ENCODE measurements around the gene SCN10A.

Gene SCN10A

DNA sequence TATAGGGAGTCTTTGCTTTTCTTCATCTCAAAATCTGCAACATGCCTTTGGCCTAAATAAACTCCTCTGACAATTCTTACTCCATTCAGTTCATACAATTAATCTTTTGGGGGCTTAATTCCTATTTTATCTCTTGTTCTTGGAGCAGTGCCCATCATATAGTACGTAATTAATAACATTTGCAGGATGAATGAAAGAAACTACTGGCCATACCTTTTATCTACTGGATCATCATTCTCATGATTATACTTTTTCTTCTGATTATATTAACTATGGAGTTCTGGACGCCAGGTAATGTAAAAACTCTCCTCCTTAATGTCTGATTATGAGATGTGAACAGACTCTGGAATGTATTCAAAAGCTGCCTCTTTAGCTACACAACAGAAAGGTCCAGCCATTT, 120.0 kb downstream of the SCN10A start:
- Histone ChIP-seq H3K4me3 (ENCODE audit: low read depth, low read length) (no peak overlapping the region), H3K4me1 (ENCODE audit: control insufficient read depth, insufficient read depth, low read length) (no peaks in the 10 kb centered on the region), H3K36me3 (ENCODE audit: control insufficient read depth, insufficient read depth, low read length) (no peaks in the 10 kb centered on the region), H3K9me3 (ENCODE audit: control insufficient read depth, insufficient read depth, low read depth, low read length) (no peaks in the 10 kb centered on the region), H3K9ac (ENCODE audit: low read length) (no peak overlapping the region), H3K27ac (ENCODE audit: low read depth, low read length) (no peak overlapping the region), H3K27me3 (ENCODE audit: control insufficient read depth, insufficient read depth, low read length) (no peaks in the 10 kb centered on the region; the same call in 1 of the 2 replicates)

- Histone ChIP-seq H3K36me3 (ENCODE audit: control insufficient read depth, insufficient read depth, low read length) (no peaks in the 10 kb centered on the region), H3K9ac (ENCODE audit: low read length) (no peak overlapping the region), H3K4me3 (ENCODE audit: low read depth, low read length) (no peak overlapping the region), H3K27me3 (ENCODE audit: control insufficient read depth, insufficient read depth, low read length) (no peaks in the 10 kb centered on the region; the same call in 1 of the 2 replicates), H3K4me1 (ENCODE audit: control insufficient read depth, insufficient read depth, low read length) (no peaks in the 10 kb centered on the region), H3K9me3 (ENCODE audit: control insufficient read depth, insufficient read depth, low read depth, low read length) (no peaks in the 10 kb centered on the region), H3K27ac (ENCODE audit: low read depth, low read length) (no peak overlapping the region)
Observed at GRCh38 chr3:38690185-38690584, 125.8 kb downstream of the SCN10A start.

- no peak overlapping the region for H3K4me3 ChIP-seq (ENCODE audit: low read depth, low read length)
- H3K9ac ChIP-seq (ENCODE audit: low read length) = no peak overlapping the region
- H3K27me3 ChIP-seq (ENCODE audit: control insufficient read depth, insufficient read depth, low read length) = no peaks in the 10 kb centered on the region; the same call in 1 of the 2 replicates
- no peak overlapping the region for H3K27ac ChIP-seq (ENCODE audit: low read depth, low read length)
- H3K9me3 ChIP-seq (ENCODE audit: control insufficient read depth, insufficient read depth, low read depth, low read length) = no peaks in the 10 kb centered on the region
- no peaks in the 10 kb centered on the region for H3K36me3 ChIP-seq (ENCODE audit: control insufficient read depth, insufficient read depth, low read length)
- H3K4me1 ChIP-seq (ENCODE audit: control insufficient read depth, insufficient read depth, low read length) = no peaks in the 10 kb centered on the region
Observed at GRCh38 chr3:38689774-38690173, 126.2 kb downstream of the SCN10A start.

GRCh38 chr3:38689346-38689745, 126.7 kb downstream of the SCN10A start:
- Histone ChIP-seq H3K4me3 (ENCODE audit: low read depth, low read length) (no peak overlapping the region), H3K27me3 (ENCODE audit: control insufficient read depth, insufficient read depth, low read length) (no peaks in the 10 kb centered on the region; the same call in 1 of the 2 replicates), H3K9me3 (ENCODE audit: control insufficient read depth, insufficient read depth, low read depth, low read length) (no peaks in the 10 kb centered on the region), H3K4me1 (ENCODE audit: control insufficient read depth, insufficient read depth, low read length) (no peaks in the 10 kb centered on the region), H3K9ac (ENCODE audit: low read length) (no peak overlapping the region), H3K27ac (ENCODE audit: low read depth, low read length) (no peak overlapping the region), H3K36me3 (ENCODE audit: control insufficient read depth, insufficient read depth, low read length) (no peaks in the 10 kb centered on the region)

GRCh38 chr3:38687321-38687720, 128.7 kb downstream of the SCN10A start:
- H3K9me3 ChIP-seq (ENCODE audit: control insufficient read depth, insufficient read depth, low read depth, low read length) = no peaks in the 10 kb centered on the region
- no peaks in the 10 kb centered on the region for H3K36me3 ChIP-seq (ENCODE audit: control insufficient read depth, insufficient read depth, low read length)
- no peak overlapping the region for H3K4me3 ChIP-seq (ENCODE audit: low read depth, low read length)
- H3K9ac ChIP-seq (ENCODE audit: low read length) = no peak overlapping the region
- H3K27ac ChIP-seq (ENCODE audit: low read depth, low read length) = no peak overlapping the region
- no peaks in the 10 kb centered on the region for H3K27me3 ChIP-seq (ENCODE audit: control insufficient read depth, insufficient read depth, low read length)
- no peaks in the 10 kb centered on the region for H3K4me1 ChIP-seq (ENCODE audit: control insufficient read depth, insufficient read depth, low read length)

DNA sequence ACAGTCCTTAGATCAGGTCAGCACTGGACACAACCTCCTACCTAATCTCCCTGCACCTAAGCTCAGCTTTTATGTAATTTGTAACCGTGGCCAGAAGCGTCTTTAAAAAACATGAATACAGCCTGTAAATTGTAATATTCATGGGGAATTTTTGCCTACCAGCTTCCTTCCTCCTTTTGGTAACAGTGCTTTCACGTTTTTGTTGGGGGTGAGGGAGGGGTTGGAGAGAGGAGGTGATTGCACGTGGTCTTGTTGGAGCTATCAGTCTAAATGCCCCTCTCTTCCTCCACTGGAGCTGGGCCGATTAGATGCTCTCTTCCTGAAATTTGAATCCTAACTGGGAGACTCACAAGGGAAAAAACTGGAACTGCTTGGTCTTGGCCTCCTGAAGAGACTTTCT, 131.5 kb downstream of the SCN10A start:
- Histone ChIP-seq H3K4me1 (ENCODE audit: control insufficient read depth, insufficient read depth, low read length) (no peaks in the 10 kb centered on the region), H3K27ac (ENCODE audit: low read depth, low read length) (no peak overlapping the region), H3K9ac (ENCODE audit: low read length) (no peak overlapping the region), H3K27me3 (ENCODE audit: control insufficient read depth, insufficient read depth, low read length) (peaks cover 8% of the 10 kb centered on the region; the same call in 1 of the 2 replicates), H3K4me3 (ENCODE audit: low read depth, low read length) (no peak overlapping the region), H3K36me3 (ENCODE audit: control insufficient read depth, insufficient read depth, low read length) (no peaks in the 10 kb centered on the region), H3K9me3 (ENCODE audit: control insufficient read depth, insufficient read depth, low read depth, low read length) (no peaks in the 10 kb centered on the region)

DNA sequence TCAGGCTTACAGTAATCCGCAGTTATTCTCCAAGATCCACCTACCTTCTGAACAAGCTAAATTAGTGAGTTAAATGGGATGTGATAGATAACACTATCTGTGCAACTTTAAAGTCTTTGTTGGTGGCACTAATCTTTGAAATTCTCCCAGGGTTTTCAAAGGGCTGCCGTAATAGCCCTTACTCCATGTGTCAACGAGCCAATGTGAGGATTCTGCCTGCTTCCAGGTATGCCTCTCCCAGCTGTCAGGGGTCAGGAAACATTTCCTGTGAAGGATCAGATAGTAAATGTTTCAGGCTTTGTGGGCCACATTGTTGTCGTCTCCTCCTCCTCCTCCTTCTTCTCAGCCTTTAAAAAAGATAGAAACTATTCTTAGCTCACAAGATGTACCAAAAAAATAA, 146.3 kb downstream of the SCN10A start:
- no peak overlapping the region for H3K9ac ChIP-seq (ENCODE audit: low read length)
- H3K27ac ChIP-seq (ENCODE audit: low read depth, low read length) = no peak overlapping the region
- no peaks in the 10 kb centered on the region; the same call in 1 of the 2 replicates for H3K4me1 ChIP-seq (ENCODE audit: control insufficient read depth, insufficient read depth, low read length)
- H3K36me3 ChIP-seq (ENCODE audit: control insufficient read depth, insufficient read depth, low read length) = no peaks in the 10 kb centered on the region
- H3K4me3 ChIP-seq (ENCODE audit: low read depth, low read length) = no peak overlapping the region
- no peaks in the 10 kb centered on the region for H3K27me3 ChIP-seq (ENCODE audit: control insufficient read depth, insufficient read depth, low read length)
- H3K9me3 ChIP-seq (ENCODE audit: control insufficient read depth, insufficient read depth, low read depth, low read length) = no peaks in the 10 kb centered on the region

DNA sequence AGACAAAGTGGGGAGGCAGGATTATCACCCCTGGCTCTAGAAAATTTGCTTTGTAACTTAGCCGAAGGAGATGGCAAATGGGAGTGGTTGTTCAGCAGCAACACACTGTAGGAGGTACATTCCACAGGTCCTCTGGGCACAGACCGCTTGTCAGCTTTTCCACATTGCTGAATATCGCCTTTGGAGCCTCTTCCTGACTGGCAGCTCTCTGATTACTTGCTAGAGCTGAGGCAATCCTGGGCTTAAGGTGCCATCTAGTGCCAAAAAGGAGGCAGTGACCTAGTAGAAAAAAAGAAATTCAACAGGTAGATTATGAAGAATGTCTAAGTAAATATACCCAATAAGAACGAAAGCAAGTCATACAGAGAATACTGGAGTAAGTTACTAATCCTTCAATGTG, 153.5 kb downstream of the SCN10A start:
- Histone ChIP-seq H3K36me3 (ENCODE audit: control insufficient read depth, insufficient read depth, low read length) (no peaks in the 10 kb centered on the region), H3K4me1 (ENCODE audit: control insufficient read depth, insufficient read depth, low read length) (peaks cover 12% of the 10 kb centered on the region), H3K9me3 (ENCODE audit: control insufficient read depth, insufficient read depth, low read depth, low read length) (peaks cover 18% of the 10 kb centered on the region; the same call in 1 of the 2 replicates), H3K9ac (ENCODE audit: low read length) (no peak overlapping the region), H3K4me3 (ENCODE audit: low read depth, low read length) (no peak overlapping the region), H3K27me3 (ENCODE audit: control insufficient read depth, insufficient read depth, low read length) (no peaks in the 10 kb centered on the region), H3K27ac (ENCODE audit: low read depth, low read length) (no peak overlapping the region)

- no peaks in the 10 kb centered on the region for H3K36me3 ChIP-seq (ENCODE audit: control insufficient read depth, insufficient read depth, low read length)
- no peak overlapping the region for H3K9ac ChIP-seq (ENCODE audit: low read length)
- peaks cover 15% of the 10 kb centered on the region for H3K4me1 ChIP-seq (ENCODE audit: control insufficient read depth, insufficient read depth, low read length)
Observed at GRCh38 chr3:38658841-38659240, 157.2 kb downstream of the SCN10A start.

DNA sequence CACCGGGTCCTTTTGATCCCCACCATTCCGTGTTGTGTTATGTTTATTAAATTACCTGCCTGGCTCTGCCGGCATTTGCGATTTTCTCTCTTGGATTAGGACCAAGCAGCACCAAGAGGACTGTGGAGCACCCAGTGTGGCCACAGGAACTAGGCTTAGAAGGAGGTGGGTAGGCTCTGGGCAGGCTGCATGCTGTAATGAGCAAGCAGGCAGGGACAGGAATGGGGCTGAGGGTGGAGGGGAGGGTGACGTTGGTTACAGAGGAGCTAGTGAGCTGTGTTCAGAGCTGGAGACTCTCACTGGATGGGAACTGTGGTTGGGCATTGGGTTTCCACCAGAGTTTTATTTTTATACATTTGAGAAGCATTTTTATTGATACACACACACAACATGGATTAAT, 158.6 kb downstream of the SCN10A start:
- Histone ChIP-seq H3K9ac (ENCODE audit: low read length) (no peak overlapping the region), H3K27me3 (ENCODE audit: control insufficient read depth, insufficient read depth, low read length) (peaks cover 7% of the 10 kb centered on the region; the same call in 1 of the 2 replicates), H3K4me1 (ENCODE audit: control insufficient read depth, insufficient read depth, low read length) (peaks cover 15% of the 10 kb centered on the region), H3K27ac (ENCODE audit: low read depth, low read length) (no peak overlapping the region), H3K9me3 (ENCODE audit: control insufficient read depth, insufficient read depth, low read depth, low read length) (0 out of 2 replicates have a peak, but pooled peaks cover 5% of the 10 kb centered on the region), H3K4me3 (ENCODE audit: low read depth, low read length) (no peak overlapping the region), H3K36me3 (ENCODE audit: control insufficient read depth, insufficient read depth, low read length) (no peaks in the 10 kb centered on the region)

More at GRCh38 chr3:38658841-38659240, 157.2 kb downstream of the SCN10A start:
- no peaks in the 10 kb centered on the region for H3K27me3 ChIP-seq (ENCODE audit: control insufficient read depth, insufficient read depth, low read length)
- H3K27ac ChIP-seq (ENCODE audit: low read depth, low read length) = no peak overlapping the region
- H3K4me3 ChIP-seq (ENCODE audit: low read depth, low read length) = no peak overlapping the region
- peaks cover 16% of the 10 kb centered on the region; the same call in 1 of the 2 replicates for H3K9me3 ChIP-seq (ENCODE audit: control insufficient read depth, insufficient read depth, low read depth, low read length)

DNA sequence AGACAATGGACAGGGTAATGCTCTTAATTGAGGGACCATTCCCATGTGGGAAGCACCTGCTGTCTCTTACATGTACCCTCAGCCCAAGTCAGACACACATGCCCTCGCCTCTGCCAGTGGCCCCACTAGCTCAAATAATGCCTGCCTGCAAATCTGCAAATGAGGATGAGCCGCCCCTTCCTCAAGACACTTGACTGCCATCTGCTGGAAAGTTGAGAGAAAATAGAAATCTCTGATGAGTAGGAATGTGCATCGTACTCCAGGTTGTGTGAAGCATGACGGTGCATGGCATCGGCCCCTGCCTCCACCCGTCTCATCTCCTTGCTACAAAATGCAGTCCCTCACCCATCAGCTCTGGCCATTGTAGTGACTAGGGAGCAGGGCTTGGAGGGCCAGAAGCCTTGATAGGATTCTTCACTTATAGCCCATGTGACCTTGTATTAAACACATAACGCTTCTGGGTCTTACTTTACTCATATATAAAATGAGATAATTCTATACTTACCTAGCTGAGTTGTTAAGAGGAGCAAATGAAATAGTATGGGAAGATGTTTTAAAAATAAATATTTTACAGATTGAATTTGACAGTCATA, 160.2 kb downstream of the SCN10A start:
- no peak overlapping the region for H3K9ac ChIP-seq (ENCODE audit: low read length)
- no peaks in the 10 kb centered on the region for H3K9me3 ChIP-seq (ENCODE audit: control insufficient read depth, insufficient read depth, low read depth, low read length)
- H3K27ac ChIP-seq (ENCODE audit: low read depth, low read length) = no peak overlapping the region
- H3K36me3 ChIP-seq (ENCODE audit: control insufficient read depth, insufficient read depth, low read length) = no peaks in the 10 kb centered on the region
- peaks cover 21% of the 10 kb centered on the region for H3K27me3 ChIP-seq (ENCODE audit: control insufficient read depth, insufficient read depth, low read length)
- H3K4me3 ChIP-seq (ENCODE audit: low read depth, low read length) = no peak overlapping the region
- peaks cover 15% of the 10 kb centered on the region for H3K4me1 ChIP-seq (ENCODE audit: control insufficient read depth, insufficient read depth, low read length)

Data from HUES6 (cell line).